ENCODE measurements around the gene KCNIP4. TPM values are rescaled to one million over a fixed set of nuclear protein-coding genes. Genes with fewer than 3 reads are reported as not detected.

Gene KCNIP4
- total RNA-seq, 1 donor = not detected

- TF ChIP-seq CTCF (IDR thresholded peaks at IDR 0.05; ENCODE audit: extremely low read depth, low read depth, low read length) = no peak
- Histone ChIP-seq H3K4me2 (ENCODE audit: insufficient read depth, low read length) (no peak overlapping the region), H4K20me1 (ENCODE audit: insufficient read depth, low read length) (no peaks in the 10 kb centered on the region), H3K27me3 (ENCODE audit: insufficient read depth, low read length) (no peaks in the 10 kb centered on the region), H2AFZ (ENCODE audit: low read length) (no peak overlapping the region), H3K4me1 (ENCODE audit: insufficient read depth, low read length) (no peaks in the 10 kb centered on the region), H3K9me3 (ENCODE audit: low read depth, low read length) (no peaks in the 10 kb centered on the region), H3K27ac (ENCODE audit: low read depth, low read length) (no peak overlapping the region), H3K36me3 (ENCODE audit: insufficient read depth, low read length) (no peaks in the 10 kb centered on the region), H3K4me3 (ENCODE audit: insufficient read depth, low read length) (no peak overlapping the region), H3K79me2 (ENCODE audit: insufficient read depth, low read length) (no peaks in the 10 kb centered on the region)
- no peak for DNase-seq (ENCODE audit: insufficient read length, low spot score, missing footprints)
Observed at GRCh38 chr4:21097026-21097425, 851.5 kb downstream of the KCNIP4 start.

GRCh38 chr4:21092531-21092930, 856.0 kb downstream of the KCNIP4 start:
- H3K27ac ChIP-seq (ENCODE audit: low read depth, low read length) = no peak overlapping the region
- H3K4me1 ChIP-seq (ENCODE audit: insufficient read depth, low read length) = no peaks in the 10 kb centered on the region
- H3K4me2 ChIP-seq (ENCODE audit: insufficient read depth, low read length) = no peak overlapping the region
- H3K36me3 ChIP-seq (ENCODE audit: insufficient read depth, low read length) = no peaks in the 10 kb centered on the region
- no peak for DNase-seq (ENCODE audit: insufficient read length, low spot score, missing footprints)
- H3K4me3 ChIP-seq (ENCODE audit: insufficient read depth, low read length) = no peak overlapping the region
- H3K9me3 ChIP-seq (ENCODE audit: low read depth, low read length) = no peaks in the 10 kb centered on the region
- no peaks in the 10 kb centered on the region for H4K20me1 ChIP-seq (ENCODE audit: insufficient read depth, low read length)
- no peak for TF ChIP-seq CTCF (IDR thresholded peaks at IDR 0.05; ENCODE audit: extremely low read depth, low read depth, low read length)
- no peaks in the 10 kb centered on the region for H3K27me3 ChIP-seq (ENCODE audit: insufficient read depth, low read length)
- H3K79me2 ChIP-seq (ENCODE audit: insufficient read depth, low read length) = no peaks in the 10 kb centered on the region
- no peak overlapping the region for H2AFZ ChIP-seq (ENCODE audit: low read length)

- DNase-seq (ENCODE audit: insufficient read length, low spot score, missing footprints) = no peak
Observed at GRCh38 chr4:21090094-21090666, 858.4 kb downstream of the KCNIP4 start.

GRCh38 chr4:21083413-21083812, 865.2 kb downstream of the KCNIP4 start:
- H3K27ac ChIP-seq (ENCODE audit: low read depth, low read length) = no peak overlapping the region
- no peaks in the 10 kb centered on the region for H3K79me2 ChIP-seq (ENCODE audit: insufficient read depth, low read length)
- H3K9me3 ChIP-seq (ENCODE audit: low read depth, low read length) = no peaks in the 10 kb centered on the region
- no peak overlapping the region for H2AFZ ChIP-seq (ENCODE audit: low read length)
- no peak for TF ChIP-seq CTCF (IDR thresholded peaks at IDR 0.05; ENCODE audit: extremely low read depth, low read depth, low read length)
- no peaks in the 10 kb centered on the region for H3K4me1 ChIP-seq (ENCODE audit: insufficient read depth, low read length)
- H3K4me3 ChIP-seq (ENCODE audit: insufficient read depth, low read length) = no peak overlapping the region
- no peaks in the 10 kb centered on the region for H3K36me3 ChIP-seq (ENCODE audit: insufficient read depth, low read length)
- no peak overlapping the region for H3K4me2 ChIP-seq (ENCODE audit: insufficient read depth, low read length)
- H3K27me3 ChIP-seq (ENCODE audit: insufficient read depth, low read length) = no peaks in the 10 kb centered on the region
- no peak for DNase-seq (ENCODE audit: insufficient read length, low spot score, missing footprints)
- no peaks in the 10 kb centered on the region for H4K20me1 ChIP-seq (ENCODE audit: insufficient read depth, low read length)

More at GRCh38 chr4:21090094-21090666, 858.4 kb downstream of the KCNIP4 start:
- H3K9me3 ChIP-seq (ENCODE audit: low read depth, low read length) = no peaks in the 10 kb centered on the region
- H3K36me3 ChIP-seq (ENCODE audit: insufficient read depth, low read length) = no peaks in the 10 kb centered on the region
- H3K27ac ChIP-seq (ENCODE audit: low read depth, low read length) = no peak overlapping the region
- no peak overlapping the region for H3K4me3 ChIP-seq (ENCODE audit: insufficient read depth, low read length)
- no peak overlapping the region for H3K4me2 ChIP-seq (ENCODE audit: insufficient read depth, low read length)
- TF ChIP-seq CTCF (IDR thresholded peaks at IDR 0.05; ENCODE audit: extremely low read depth, low read depth, low read length) = no peak
- no peaks in the 10 kb centered on the region for H3K4me1 ChIP-seq (ENCODE audit: insufficient read depth, low read length)
- H2AFZ ChIP-seq (ENCODE audit: low read length) = no peak overlapping the region
- H3K79me2 ChIP-seq (ENCODE audit: insufficient read depth, low read length) = no peaks in the 10 kb centered on the region
- H3K27me3 ChIP-seq (ENCODE audit: insufficient read depth, low read length) = no peaks in the 10 kb centered on the region
- H4K20me1 ChIP-seq (ENCODE audit: insufficient read depth, low read length) = no peaks in the 10 kb centered on the region
